ENCODE results near the gene PAOX.
"Not testable (repeated sequence)": the region's sequence is repeated elsewhere in the genome, so short reads cannot be mapped to it uniquely, and the experiment has no call there.

PAOX gene

DNA sequence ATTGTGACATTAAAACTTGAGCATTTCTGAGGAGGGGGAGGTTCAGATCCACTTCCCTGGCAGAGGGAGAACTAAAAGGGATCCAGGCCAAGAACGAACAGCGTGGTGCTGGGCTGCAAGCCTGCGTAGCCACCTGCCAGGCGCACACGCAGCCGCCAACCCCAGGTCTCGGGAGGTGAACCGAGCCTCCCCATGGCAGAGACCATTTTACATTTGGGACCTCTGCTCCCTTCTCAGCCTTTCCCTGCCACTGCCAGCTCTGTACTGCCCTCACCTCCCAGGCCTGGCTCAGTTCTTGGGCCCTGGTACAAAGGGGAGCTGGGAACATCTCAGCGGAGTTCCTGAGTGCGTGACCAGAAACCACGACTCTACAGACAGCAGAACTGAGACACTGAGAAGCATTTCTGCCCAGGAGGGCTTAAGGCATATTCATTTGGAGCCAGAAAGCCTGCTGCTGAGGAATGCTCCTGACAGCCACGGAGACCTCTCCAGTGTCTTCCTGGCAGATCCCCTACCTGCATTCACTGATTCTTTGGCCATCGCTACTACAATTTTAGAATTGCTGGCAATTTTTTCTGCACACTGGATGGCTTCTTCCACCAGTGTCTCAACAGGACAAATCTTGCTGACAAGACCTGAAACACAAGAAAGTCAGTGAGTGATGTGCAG, 13.5 kb upstream of the PAOX start:
- DNase-seq (ENCODE audit: low spot score), result no peak

- DNase-seq (ENCODE audit: low spot score), result no peak
Measured at GRCh38 chr10:133366130-133366478, 13.0 kb upstream of the PAOX start.

DNA sequence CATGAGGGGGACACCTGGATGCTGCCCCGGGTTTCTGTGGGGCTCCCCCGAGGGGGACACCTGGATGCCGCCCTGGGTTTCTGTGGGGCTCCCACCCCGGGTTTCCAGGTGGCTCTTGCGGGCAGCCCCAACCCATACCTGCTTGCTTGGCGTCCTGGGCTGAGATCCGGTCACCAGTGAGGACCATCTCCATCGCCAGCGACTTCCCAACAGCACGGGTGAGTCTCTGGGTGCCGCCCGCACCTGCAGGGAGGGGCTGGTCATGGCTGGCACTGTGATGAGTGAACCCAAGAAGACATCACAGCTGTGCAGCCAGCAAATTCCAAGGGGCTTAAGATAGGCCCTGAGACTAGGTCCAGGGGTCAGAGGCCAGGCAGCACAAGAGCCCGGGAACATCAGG, 12.3 kb upstream of the PAOX start:
- DNase-seq (ENCODE audit: low spot score), result no peak

- not testable (repeated sequence) for DNase-seq (ENCODE audit: low spot score)
Measured at GRCh38 chr10:133367461-133367860, 11.6 kb upstream of the PAOX start.

GRCh38 chr10:133368153-133368552, 10.9 kb upstream of the PAOX start:
- no peak for DNase-seq (ENCODE audit: low spot score)

DNA sequence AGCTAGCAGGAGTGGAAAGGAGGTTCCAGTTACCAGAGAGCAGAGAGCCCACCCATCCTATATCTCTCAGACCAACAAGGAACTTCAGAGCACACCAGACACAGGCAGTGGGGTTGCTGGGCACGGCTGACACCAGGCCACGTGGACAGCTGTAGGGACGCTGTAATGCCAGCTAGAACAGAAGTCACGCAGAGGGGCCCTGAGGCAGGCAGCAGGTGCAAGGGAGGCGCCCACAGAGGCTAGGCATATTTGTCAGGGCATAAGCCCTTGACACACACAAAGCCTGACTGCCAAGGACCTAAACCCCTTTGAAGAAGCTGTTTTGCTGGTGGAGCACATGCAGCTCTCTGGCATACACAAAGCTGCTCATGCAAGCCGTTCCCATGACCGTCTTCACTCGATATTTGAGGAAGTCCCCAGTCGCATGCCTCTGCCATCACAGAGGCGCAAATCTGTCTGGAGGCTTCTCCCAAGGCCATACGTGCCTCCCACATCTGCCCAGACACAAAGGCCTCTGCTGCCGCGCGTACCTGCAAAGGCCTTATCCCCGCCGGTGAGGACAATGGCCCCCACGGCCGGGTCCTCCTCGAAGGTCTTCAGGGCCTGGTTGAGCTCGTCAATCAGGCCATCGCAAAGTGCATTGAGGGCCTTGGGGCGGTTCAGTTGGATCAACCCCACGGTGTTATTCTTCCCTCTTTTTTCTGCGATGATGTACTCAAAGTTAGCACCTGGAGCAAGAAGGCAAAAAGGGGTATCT, 8.9 kb upstream of the PAOX start:
- DNase-seq (ENCODE audit: low spot score), result no peak

DNA sequence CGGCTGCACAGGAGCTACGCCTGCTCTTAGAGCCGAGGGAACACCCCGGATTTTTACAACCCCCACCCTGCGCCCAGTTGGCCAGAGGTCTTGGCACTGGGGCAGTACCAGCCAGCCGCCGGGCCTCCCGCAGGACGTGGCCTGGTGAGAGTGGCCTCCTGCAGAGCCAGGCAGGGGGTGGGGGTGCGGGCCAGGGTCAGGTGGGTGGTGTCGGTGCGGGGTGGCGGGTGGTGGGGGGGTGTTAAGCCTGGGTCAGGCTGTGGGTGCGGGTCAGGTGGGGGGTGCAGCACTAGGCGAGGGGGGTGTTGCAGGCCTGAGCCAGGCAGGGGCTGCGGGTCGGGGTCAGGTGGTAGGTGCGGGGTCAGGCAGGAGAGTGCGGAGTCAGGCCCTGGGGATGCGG, 6.6 kb upstream of the PAOX start:
- no peak for DNase-seq (ENCODE audit: low spot score)

- DNase-seq (ENCODE audit: low spot score), result peak; percentile 94
Measured at GRCh38 chr10:133373174-133374090, 5.6 kb upstream of the PAOX start, which contains the start of gene ECHS1. ECHS1 (minus strand) TSS chr10:133373354; CDS start chr10:133373333, 21 bp downstream.

DNA sequence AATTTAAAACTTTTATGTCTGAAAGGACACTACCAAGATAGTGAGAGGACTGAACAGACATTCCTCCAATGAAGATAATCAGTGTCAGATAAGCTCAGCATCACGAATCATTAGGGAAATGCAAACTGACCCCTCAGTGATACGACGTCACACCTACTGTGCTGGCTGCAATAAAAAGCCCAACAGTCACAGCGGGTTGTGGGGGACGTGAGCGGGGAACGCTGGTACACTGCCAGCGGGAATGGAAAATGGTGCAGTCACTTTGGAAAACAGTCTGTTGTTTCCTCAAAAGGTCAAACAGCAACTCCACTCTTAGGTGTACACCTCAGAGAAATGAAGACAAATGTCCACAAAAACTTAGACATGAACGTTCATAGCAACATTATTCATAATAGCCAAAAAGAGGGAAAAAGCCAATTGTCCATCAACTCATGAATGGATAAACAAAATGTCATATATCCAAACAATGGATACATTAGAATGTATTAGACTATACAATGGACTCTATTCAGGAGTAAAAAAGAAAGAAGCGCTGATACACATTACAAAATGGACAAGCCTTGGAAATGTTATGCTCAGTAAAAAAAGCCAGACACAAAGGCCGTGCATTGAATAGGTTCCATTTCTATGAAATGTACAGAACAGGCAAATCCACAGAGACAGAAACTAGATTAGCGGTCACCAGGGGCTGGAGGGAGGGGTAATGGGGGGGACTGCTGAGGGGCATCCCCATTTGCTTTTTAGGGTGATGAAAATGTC, 3.5 kb upstream of the PAOX start:
- no peak for DNase-seq (ENCODE audit: low spot score)

- not testable (repeated sequence) for DNase-seq (ENCODE audit: low spot score)
Measured at GRCh38 chr10:133376183-133376582, 2.9 kb upstream of the PAOX start.

DNA sequence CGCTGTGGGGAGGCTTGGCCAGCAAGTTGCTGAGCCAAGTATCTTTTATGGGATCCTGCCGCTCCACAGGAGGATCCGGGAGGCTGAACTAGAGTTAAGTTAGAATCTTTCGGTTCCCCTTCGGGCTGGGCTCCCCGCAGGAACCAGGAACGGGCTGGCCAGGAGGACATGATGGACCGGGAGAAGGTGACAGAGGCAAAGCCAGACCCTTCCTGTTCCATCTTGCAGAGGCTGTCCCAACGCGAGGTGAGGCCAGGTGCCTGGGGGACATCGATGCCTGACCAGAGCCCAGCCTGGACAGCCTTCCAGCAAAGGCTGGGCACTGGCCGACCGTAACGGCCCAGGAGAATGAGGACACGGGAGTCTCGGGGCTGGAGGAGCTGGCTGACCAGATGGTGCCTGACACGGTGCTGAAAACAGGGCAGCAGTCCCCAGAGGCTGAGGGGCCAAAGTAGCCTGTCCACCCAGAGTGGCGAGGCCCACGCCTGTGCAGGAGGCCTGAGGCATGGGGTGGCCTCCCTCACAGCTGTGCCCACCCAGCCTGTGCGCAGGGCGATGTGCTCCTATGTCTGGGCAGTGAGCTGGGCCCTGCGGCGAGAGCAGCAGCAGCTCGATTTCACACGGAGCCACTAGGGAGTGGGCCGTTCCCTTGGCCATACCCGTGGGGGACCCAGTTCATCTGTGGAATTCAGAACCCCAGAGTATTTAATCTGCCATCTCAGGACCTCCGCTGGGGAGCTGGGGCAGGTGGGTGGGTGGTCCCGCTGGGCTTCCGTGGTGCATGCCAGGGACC, 1.8 kb upstream of the PAOX start:
- DNase-seq (ENCODE audit: low spot score), result no peak

- peak; percentile 70 for DNase-seq (ENCODE audit: low spot score)
Measured at GRCh38 chr10:133377818-133378250, 1.2 kb upstream of the PAOX start.

- DNase-seq (ENCODE audit: low spot score), result peak; percentile 75
Measured at GRCh38 chr10:133378251-133379096, 588 bp upstream of the PAOX start.

GRCh38 chr10:133379801-133380666, 972 bp downstream of the PAOX start:
- no peak for DNase-seq (ENCODE audit: low spot score)

DNA sequence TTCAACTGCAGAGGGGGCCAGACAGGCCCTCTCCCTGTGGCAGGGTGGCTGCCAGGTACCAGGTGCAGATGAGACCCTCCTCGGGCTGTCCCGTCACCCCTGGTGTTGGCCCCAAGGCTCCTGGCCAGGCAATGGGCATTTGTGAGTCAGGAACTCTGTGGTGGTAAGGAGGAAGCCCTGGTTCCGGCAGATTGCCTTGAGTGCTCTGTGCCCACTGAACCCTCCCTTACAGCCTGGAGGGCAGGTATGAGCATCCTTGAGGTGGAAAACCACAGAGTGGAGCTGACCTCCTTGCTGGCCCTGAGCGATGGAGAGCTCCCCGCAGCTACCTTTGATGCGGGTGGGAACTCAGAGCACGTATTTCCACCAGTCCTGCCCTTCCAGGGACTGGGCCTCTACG, 2.0 kb downstream of the PAOX start:
- no peak for DNase-seq (ENCODE audit: low spot score)

DNA sequence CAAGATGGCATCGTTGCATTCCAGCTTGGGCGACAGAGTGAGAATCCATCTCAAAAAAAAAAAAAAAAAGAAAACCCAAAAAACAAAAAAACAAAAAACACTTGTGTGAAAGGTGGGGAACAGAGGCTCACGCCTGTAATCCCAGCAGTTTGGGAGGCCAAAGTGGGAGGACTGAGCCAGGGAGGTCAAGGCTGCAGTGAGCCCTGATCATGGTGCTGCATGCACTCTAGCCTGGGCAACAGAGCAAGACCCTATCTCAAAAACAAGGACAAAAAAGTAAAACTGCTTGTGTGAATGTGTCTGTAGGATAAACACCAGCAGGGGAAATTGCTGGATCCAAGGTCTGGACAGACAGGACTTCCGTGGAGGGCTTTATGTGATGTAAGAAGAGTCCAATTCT, 4.5 kb downstream of the PAOX start:
- DNase-seq (ENCODE audit: low spot score), result no peak

DNA sequence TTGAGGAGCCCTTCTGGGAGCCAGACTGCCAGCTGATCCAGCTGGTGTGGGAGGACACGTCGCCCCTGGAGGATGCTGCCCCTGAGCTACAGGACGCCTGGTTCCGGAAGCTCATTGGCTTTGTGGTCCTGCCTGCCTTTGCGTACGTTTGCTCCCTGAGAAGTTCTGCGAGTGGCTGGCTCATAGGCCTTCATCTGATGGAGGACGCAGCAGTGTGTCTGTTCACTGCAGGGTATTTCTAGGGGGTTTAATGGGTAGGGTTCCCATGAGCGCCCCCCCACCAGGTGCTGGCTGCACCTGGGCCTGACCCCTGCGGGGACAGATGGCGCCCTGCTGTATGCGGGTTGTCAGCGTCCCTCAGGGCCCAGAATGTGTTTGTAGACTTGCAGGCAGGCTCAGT, 5.0 kb downstream of the PAOX start:
- DNase-seq (ENCODE audit: low spot score), result no peak

DNA sequence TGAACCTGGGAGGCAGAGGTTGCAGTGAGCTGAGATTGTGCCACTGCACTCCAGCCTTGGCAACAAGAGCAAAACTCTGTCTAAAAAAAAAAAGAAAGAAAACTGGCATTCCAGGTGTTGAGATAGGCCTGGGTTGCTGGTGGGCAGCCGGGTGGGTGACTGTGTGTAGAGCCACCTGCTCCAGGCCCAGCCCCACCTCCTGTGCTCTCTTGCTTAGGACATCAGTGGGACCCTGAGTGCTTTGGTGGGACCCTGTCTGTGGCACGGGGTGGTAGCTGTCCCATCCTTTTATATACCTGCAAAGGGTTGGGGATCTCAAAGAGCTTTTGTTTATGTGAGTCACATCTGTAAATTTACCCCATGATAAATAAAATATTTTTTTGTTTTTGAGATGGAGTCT, 6.2 kb downstream of the PAOX start:
- DNase-seq (ENCODE audit: low spot score), result no peak

DNA sequence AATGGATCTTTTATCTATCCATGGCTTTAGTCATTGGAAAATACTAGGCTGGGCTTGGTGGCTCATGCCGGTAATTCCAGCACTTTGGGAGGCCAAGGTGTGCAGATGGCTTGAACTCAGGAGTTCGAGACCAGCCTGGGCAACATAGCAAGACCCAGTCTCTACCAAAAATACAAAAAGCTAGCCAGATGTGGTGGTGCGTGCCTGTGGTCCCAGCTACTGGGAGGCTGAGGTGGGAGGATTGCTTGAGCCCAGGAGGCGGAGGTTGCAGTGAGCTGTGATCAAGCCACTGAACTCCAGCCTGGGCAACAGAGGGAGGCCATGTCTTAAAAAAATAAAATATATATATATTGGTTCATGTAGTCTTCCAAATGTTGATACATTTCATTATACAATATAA, 7.9 kb downstream of the PAOX start:
- DNase-seq (ENCODE audit: low spot score), result not testable (repeated sequence)
